ENCODE measurements around the gene SGCA.

SGCA gene

GRCh38 chr17:50213026-50214022 lies 47.5 kb downstream of the SGCA start:
- peaks cover 9 to 36% (median 21%) of the 10 kb centered on the region in 5 donors for H3K27me3 ChIP-seq (ENCODE audit: control insufficient read depth in 5 of 5, insufficient read depth in 4 of 5, low read length in 5 of 5)
- no peak overlapping the region for H3K27ac ChIP-seq (ENCODE audit: low read depth, low read length)
- no peaks in the 10 kb centered on the region for H3K36me3 ChIP-seq (ENCODE audit: control insufficient read depth in 5 of 5, insufficient read depth in 5 of 5, low read length in 5 of 5)
- no peak overlapping the region for H3K4me3 ChIP-seq (ENCODE audit: low read depth in 1 of 5, low read length in 5 of 5)
- H3K4me1 ChIP-seq (ENCODE audit: control insufficient read depth in 5 of 5, insufficient read depth in 5 of 5, low read length in 5 of 5) = peaks cover 0 to 33% (median 24%) of the 10 kb centered on the region in 5 donors
- no peaks in the 10 kb centered on the region for H3K9me3 ChIP-seq (ENCODE audit: control insufficient read depth in 5 of 5, low read length in 5 of 5)
- no peak overlapping the region for H3K9ac ChIP-seq (ENCODE audit: low read length in 5 of 5)

- H3K36me3 ChIP-seq (ENCODE audit: control insufficient read depth in 5 of 5, insufficient read depth in 5 of 5, low read length in 5 of 5) = no peaks in the 10 kb centered on the region
- peaks cover 6 to 20% (median 11%) of the 10 kb centered on the region in 5 donors for H3K27me3 ChIP-seq (ENCODE audit: control insufficient read depth in 5 of 5, insufficient read depth in 4 of 5, low read length in 5 of 5)
- no peak overlapping the region for H3K4me3 ChIP-seq (ENCODE audit: low read depth in 1 of 5, low read length in 5 of 5)
- no peak overlapping the region for H3K9ac ChIP-seq (ENCODE audit: low read length in 5 of 5)
- peaks cover 2 to 40% (median 28%) of the 10 kb centered on the region in 5 donors for H3K4me1 ChIP-seq (ENCODE audit: control insufficient read depth in 5 of 5, insufficient read depth in 5 of 5, low read length in 5 of 5)
- no peaks in the 10 kb centered on the region for H3K9me3 ChIP-seq (ENCODE audit: control insufficient read depth in 5 of 5, low read length in 5 of 5)
- no peak overlapping the region for H3K27ac ChIP-seq (ENCODE audit: low read depth, low read length)
Observed at GRCh38 chr17:50214976-50215760, 49.4 kb downstream of the SGCA start.

- H3K9me3 ChIP-seq (ENCODE audit: control insufficient read depth in 5 of 5, low read length in 5 of 5) = no peaks in the 10 kb centered on the region
- no peaks in the 10 kb centered on the region for H3K36me3 ChIP-seq (ENCODE audit: control insufficient read depth in 5 of 5, insufficient read depth in 5 of 5, low read length in 5 of 5)
- H3K4me3 ChIP-seq (ENCODE audit: low read depth in 1 of 5, low read length in 5 of 5) = no peak overlapping the region
- H3K9ac ChIP-seq (ENCODE audit: low read length in 5 of 5) = no peak overlapping the region
- H3K4me1 ChIP-seq (ENCODE audit: control insufficient read depth in 5 of 5, insufficient read depth in 5 of 5, low read length in 5 of 5) = peaks cover 7 to 47% (median 37%) of the 10 kb centered on the region in 5 donors
- no peaks in the 10 kb centered on the region for H3K27me3 ChIP-seq (ENCODE audit: control insufficient read depth in 5 of 5, insufficient read depth in 4 of 5, low read length in 5 of 5)
- peak overlapping the region; percentile 34 for H3K27ac ChIP-seq (ENCODE audit: low read depth, low read length)
Observed at GRCh38 chr17:50217591-50217990, 51.8 kb downstream of the SGCA start.

GRCh38 chr17:50218071-50218759 lies 52.4 kb downstream of the SGCA start:
- H3K9ac ChIP-seq (ENCODE audit: low read length in 5 of 5) = peak overlapping the region in 1 of 5 donors; percentile 61
- peak overlapping the region; percentile 77 for H3K27ac ChIP-seq (ENCODE audit: low read depth, low read length)
- H3K27me3 ChIP-seq (ENCODE audit: control insufficient read depth in 5 of 5, insufficient read depth in 4 of 5, low read length in 5 of 5) = no peaks in the 10 kb centered on the region
- H3K4me1 ChIP-seq (ENCODE audit: control insufficient read depth in 5 of 5, insufficient read depth in 5 of 5, low read length in 5 of 5) = peaks cover 7 to 51% (median 42%) of the 10 kb centered on the region in 5 donors
- H3K4me3 ChIP-seq (ENCODE audit: low read depth in 1 of 5, low read length in 5 of 5) = no peak overlapping the region
- H3K36me3 ChIP-seq (ENCODE audit: control insufficient read depth in 5 of 5, insufficient read depth in 5 of 5, low read length in 5 of 5) = no peaks in the 10 kb centered on the region
- no peaks in the 10 kb centered on the region for H3K9me3 ChIP-seq (ENCODE audit: control insufficient read depth in 5 of 5, low read length in 5 of 5)

GRCh38 chr17:50218771-50219315 lies 53.0 kb downstream of the SGCA start:
- Histone ChIP-seq H3K9me3 (ENCODE audit: control insufficient read depth in 5 of 5, low read length in 5 of 5) (no peaks in the 10 kb centered on the region), H3K27ac (ENCODE audit: low read depth, low read length) (peak overlapping the region; percentile 77), H3K4me1 (ENCODE audit: control insufficient read depth in 5 of 5, insufficient read depth in 5 of 5, low read length in 5 of 5) (peaks cover 7 to 53% (median 42%) of the 10 kb centered on the region in 5 donors), H3K9ac (ENCODE audit: low read length in 5 of 5) (peak overlapping the region in 1 of 5 donors; percentile 61), H3K27me3 (ENCODE audit: control insufficient read depth in 5 of 5, insufficient read depth in 4 of 5, low read length in 5 of 5) (no peaks in the 10 kb centered on the region), H3K4me3 (ENCODE audit: low read depth in 1 of 5, low read length in 5 of 5) (no peak overlapping the region), H3K36me3 (ENCODE audit: control insufficient read depth in 5 of 5, insufficient read depth in 5 of 5, low read length in 5 of 5) (no peaks in the 10 kb centered on the region)

- Histone ChIP-seq H3K9ac (ENCODE audit: low read length in 5 of 5) (no peak overlapping the region), H3K4me1 (ENCODE audit: control insufficient read depth in 5 of 5, insufficient read depth in 5 of 5, low read length in 5 of 5) (peaks cover 7 to 53% (median 42%) of the 10 kb centered on the region in 5 donors), H3K9me3 (ENCODE audit: control insufficient read depth in 5 of 5, low read length in 5 of 5) (no peaks in the 10 kb centered on the region), H3K27ac (ENCODE audit: low read depth, low read length) (peak overlapping the region; percentile 77), H3K27me3 (ENCODE audit: control insufficient read depth in 5 of 5, insufficient read depth in 4 of 5, low read length in 5 of 5) (no peaks in the 10 kb centered on the region), H3K36me3 (ENCODE audit: control insufficient read depth in 5 of 5, insufficient read depth in 5 of 5, low read length in 5 of 5) (no peaks in the 10 kb centered on the region), H3K4me3 (ENCODE audit: low read depth in 1 of 5, low read length in 5 of 5) (no peak overlapping the region)
Observed at GRCh38 chr17:50219342-50219741, 53.5 kb downstream of the SGCA start.

- peak overlapping the region; percentile 77 for H3K27ac ChIP-seq (ENCODE audit: low read depth, low read length)
- H3K9me3 ChIP-seq (ENCODE audit: control insufficient read depth in 5 of 5, low read length in 5 of 5) = no peaks in the 10 kb centered on the region
- H3K27me3 ChIP-seq (ENCODE audit: control insufficient read depth in 5 of 5, insufficient read depth in 4 of 5, low read length in 5 of 5) = no peaks in the 10 kb centered on the region
- no peak overlapping the region for H3K4me3 ChIP-seq (ENCODE audit: low read depth in 1 of 5, low read length in 5 of 5)
- H3K36me3 ChIP-seq (ENCODE audit: control insufficient read depth in 5 of 5, insufficient read depth in 5 of 5, low read length in 5 of 5) = no peaks in the 10 kb centered on the region
- H3K4me1 ChIP-seq (ENCODE audit: control insufficient read depth in 5 of 5, insufficient read depth in 5 of 5, low read length in 5 of 5) = peaks cover 7 to 53% (median 42%) of the 10 kb centered on the region in 5 donors
- H3K9ac ChIP-seq (ENCODE audit: low read length in 5 of 5) = peak overlapping the region in 1 of 5 donors; percentile 20
Observed at GRCh38 chr17:50219939-50220465, 54.2 kb downstream of the SGCA start.

GRCh38 chr17:50220811-50221210 lies 55.0 kb downstream of the SGCA start:
- Histone ChIP-seq H3K27ac (ENCODE audit: low read depth, low read length) (peak overlapping the region; percentile 81), H3K27me3 (ENCODE audit: control insufficient read depth in 5 of 5, insufficient read depth in 4 of 5, low read length in 5 of 5) (no peaks in the 10 kb centered on the region), H3K4me3 (ENCODE audit: low read depth in 1 of 5, low read length in 5 of 5) (no peak overlapping the region), H3K9ac (ENCODE audit: low read length in 5 of 5) (no peak overlapping the region), H3K9me3 (ENCODE audit: control insufficient read depth in 5 of 5, low read length in 5 of 5) (peaks cover 0 to 7% (median 0%) of the 10 kb centered on the region in 5 donors), H3K36me3 (ENCODE audit: control insufficient read depth in 5 of 5, insufficient read depth in 5 of 5, low read length in 5 of 5) (no peaks in the 10 kb centered on the region), H3K4me1 (ENCODE audit: control insufficient read depth in 5 of 5, insufficient read depth in 5 of 5, low read length in 5 of 5) (peaks cover 7 to 53% (median 42%) of the 10 kb centered on the region in 5 donors)

GRCh38 chr17:50221266-50221863 lies 55.6 kb downstream of the SGCA start:
- H3K36me3 ChIP-seq (ENCODE audit: control insufficient read depth in 5 of 5, insufficient read depth in 5 of 5, low read length in 5 of 5) = no peaks in the 10 kb centered on the region
- H3K9ac ChIP-seq (ENCODE audit: low read length in 5 of 5) = peak overlapping the region in 2 of 5 donors; percentile 21 to 37
- H3K9me3 ChIP-seq (ENCODE audit: control insufficient read depth in 5 of 5, low read length in 5 of 5) = peaks cover 0 to 8% (median 0%) of the 10 kb centered on the region in 5 donors
- no peaks in the 10 kb centered on the region for H3K27me3 ChIP-seq (ENCODE audit: control insufficient read depth in 5 of 5, insufficient read depth in 4 of 5, low read length in 5 of 5)
- H3K4me3 ChIP-seq (ENCODE audit: low read depth in 1 of 5, low read length in 5 of 5) = no peak overlapping the region
- peak overlapping the region; percentile 81 for H3K27ac ChIP-seq (ENCODE audit: low read depth, low read length)
- H3K4me1 ChIP-seq (ENCODE audit: control insufficient read depth in 5 of 5, insufficient read depth in 5 of 5, low read length in 5 of 5) = peaks cover 7 to 53% (median 42%) of the 10 kb centered on the region in 5 donors

Data from subcutaneous abdominal adipose tissue (tissue), 5 donors.